ENCODE measurements around the gene RPL13A. TPM values are rescaled to one million over a fixed set of nuclear protein-coding genes. Genes with fewer than 3 reads are reported as not detected.
A peak's percentile ranks its signal among the peaks of the same experiment; 100 is the strongest.

The RPL13A gene
- total RNA-seq, 1 donor from 2014 or later, result 2,820 TPM

GRCh38 chr19:49507803-49508494, 20.5 kb downstream of the RPL13A start:
- ATAC-seq, result no peak

GRCh38 chr19:49512970-49513745, 25.8 kb downstream of the RPL13A start:
- peak; percentile 53 for ATAC-seq

- ATAC-seq, result no peak
Observed at GRCh38 chr19:49513746-49514118, 26.3 kb downstream of the RPL13A start.

DNA sequence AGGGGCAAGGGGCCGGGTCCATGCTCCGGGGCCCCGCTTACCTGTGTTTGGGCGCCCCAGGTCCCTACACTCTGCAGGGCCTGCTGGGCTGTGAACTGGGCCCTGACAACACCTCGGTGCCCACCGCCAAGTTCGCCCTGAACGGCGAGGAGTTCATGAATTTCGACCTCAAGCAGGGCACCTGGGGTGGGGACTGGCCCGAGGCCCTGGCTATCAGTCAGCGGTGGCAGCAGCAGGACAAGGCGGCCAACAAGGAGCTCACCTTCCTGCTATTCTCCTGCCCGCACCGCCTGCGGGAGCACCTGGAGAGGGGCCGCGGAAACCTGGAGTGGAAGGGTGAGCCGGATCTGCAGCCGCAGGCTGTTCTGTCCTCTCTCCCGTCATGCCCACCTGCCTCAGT, 26.7 kb downstream of the RPL13A start:
- ATAC-seq, result no peak

GRCh38 chr19:49515767-49516166, 28.4 kb downstream of the RPL13A start:
- no peak for ATAC-seq

DNA sequence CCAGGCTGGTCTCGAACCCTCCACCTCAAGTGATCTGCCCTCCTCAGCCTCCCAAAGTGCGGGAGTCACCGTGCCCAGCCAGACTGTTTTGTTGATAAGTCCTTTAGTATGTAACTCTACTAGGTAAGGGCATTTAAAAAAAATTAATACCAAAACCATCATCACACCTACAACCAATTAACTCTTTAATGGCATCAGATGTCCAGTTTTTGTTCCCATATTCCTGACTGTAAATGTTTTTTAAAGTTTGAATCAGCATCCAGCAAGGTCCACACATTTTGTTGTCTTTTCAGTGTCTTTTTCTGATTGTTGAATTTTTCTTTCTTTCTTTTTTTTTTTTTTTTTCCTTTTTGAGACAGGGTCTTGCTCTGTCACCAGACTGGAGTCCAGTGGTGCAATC, 30.6 kb downstream of the RPL13A start:
- no peak for ATAC-seq

DNA sequence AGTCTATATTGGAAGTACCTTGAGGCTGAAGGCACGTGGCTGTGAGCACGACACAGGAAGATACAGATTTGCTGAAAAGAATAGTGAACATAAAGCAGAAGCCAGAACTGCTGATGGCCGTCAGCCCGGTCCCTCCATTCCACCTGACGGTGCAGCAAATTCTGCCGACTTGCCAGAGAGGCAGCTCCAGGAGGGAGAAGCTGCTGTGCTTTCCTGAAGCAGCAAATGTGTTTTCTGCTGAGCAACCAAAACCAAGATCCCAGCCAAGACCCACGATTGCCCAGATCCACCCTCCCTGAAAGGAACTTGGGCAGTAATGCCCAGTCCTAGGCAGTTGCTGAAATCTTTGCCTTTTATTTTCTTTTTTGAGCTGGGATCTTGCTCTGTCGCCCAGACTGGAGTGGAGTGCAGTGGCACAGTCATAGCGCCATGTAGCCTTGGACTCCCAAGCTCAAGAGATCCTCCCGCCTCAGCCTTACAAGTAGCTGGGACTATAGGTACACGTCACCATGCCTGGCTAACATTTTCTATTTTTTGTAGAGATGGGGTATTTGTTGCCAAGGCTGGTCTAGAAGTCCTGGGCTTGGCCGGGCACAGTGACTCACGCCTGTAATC, 33.4 kb downstream of the RPL13A start:
- ATAC-seq, result no peak

- ATAC-seq, result no peak
Observed at GRCh38 chr19:49524812-49525455, 37.5 kb downstream of the RPL13A start.

DNA sequence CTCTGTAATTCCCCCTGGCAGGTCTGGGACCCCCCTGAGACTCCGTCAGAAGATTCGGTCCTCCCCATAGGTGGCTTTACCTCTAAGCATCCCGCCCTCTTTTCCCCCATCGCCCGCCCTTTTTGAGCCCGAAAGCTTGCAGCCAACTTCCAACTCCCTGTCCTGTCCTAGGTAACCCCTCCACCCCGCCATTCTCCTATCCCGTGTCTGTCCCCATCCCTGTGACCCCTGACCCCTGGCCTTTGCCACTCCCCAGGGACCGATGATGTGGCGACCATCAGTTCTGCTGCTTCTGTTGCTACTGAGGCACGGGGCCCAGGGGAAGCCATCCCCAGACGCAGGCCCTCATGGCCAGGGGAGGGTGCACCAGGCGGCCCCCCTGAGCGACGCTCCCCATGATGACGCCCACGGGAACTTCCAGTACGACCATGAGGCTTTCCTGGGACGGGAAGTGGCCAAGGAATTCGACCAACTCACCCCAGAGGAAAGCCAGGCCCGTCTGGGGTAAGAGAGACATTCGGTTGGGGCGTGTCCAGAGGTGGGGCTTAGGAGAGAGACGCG, 40.9 kb downstream of the RPL13A start:
- ATAC-seq, result peak; percentile 4

DNA sequence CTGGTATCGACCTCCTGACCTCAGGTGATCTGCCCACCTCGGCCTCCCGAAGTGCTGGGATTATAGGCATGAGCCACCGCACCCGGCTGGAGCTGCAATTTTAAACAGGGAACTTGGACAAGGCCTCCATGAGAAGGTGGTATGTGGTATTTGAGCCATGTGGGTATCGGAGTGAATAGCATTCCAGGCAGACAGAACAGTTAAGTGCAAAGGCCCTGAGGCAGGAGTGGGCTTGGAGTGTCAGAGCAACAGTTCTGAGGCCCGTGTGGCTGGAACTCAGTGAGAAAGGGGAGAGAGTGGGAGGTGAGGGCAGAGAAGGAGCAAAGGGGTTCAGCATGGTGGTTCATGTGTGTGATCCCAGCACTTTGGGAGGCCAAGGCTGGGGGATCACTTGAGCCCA, 43.3 kb downstream of the RPL13A start:
- no peak for ATAC-seq

DNA sequence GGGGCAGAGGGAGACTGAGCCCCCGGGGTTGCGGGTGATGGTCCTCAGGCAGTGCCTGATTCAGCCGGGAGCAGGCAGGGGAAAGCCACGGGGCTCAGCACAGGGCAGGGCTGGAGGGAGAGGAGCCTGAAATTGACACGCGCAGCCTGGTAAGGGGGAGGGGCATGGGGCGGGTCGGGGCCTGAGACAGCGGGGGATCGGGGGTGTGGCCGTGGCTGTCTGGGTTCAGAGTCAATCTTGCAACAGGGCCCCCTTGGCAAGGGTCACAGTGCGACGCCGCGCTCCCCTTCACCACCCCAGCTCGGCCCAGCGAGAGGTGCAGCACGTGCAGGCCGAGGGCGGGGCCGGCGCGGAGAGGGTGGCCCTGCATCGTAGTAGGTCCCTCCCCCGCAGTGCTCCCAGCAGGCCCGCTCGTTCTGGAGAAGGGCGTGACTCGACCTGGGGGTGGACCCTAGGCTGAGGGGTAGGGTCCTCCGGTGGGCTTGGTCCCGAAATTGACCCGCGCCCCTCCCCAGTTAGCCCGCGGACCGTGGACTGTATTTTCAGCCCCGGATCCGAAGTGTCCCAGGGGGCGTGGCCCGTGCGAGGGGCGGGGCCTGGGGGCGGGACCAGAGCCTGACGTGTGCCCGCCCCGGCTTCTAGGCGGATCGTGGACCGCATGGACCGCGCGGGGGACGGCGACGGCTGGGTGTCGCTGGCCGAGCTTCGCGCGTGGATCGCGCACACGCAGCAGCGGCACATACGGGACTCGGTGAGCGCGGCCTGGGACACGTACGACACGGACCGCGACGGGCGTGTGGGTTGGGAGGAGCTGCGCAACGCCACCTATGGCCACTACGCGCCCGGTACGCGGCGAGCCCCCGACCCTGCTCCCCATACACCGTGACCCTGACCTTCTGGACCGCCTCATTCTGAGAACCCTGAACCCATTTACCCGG, 46.4 kb downstream of the RPL13A start:
- ATAC-seq, result peak; percentile 87

DNA sequence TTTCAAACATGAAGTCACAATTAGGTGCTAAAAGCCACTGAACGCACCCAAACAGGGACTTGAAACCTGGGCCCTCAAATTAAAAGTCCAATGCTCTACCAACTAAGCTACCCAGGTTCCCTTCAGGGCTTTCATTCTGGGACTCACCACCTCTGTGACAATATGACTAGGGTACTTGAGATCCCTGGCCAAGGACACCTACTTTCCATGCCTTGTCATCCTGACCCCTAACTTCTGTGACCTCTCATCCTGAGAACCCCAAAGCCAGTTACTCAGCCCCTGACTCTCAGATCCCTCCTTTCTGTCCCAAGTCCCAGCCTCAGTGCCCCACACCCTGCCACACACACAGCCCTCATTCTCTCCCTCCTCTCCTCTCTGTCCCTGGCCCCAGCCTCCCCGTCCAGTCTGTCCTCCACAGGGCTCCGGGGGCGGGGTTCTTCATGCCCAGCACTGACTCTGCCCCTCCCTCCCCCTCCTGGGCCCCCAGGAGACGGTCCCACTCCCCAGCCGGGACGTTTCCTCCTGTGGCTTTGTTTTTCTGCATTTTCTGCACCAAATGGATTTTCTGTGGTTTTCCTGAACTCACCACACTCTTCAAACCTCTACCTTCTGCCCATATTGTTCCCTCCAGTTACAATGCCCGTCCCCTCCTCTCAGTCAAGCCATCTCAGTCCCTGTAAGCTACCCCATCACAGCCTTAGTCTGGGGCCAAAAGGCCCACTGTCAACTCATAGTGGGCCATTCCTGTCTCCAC, 47.4 kb downstream of the RPL13A start:
- no peak for ATAC-seq

GRCh38 chr19:49536921-49537462, 49.6 kb downstream of the RPL13A start:
- no peak for ATAC-seq

DNA sequence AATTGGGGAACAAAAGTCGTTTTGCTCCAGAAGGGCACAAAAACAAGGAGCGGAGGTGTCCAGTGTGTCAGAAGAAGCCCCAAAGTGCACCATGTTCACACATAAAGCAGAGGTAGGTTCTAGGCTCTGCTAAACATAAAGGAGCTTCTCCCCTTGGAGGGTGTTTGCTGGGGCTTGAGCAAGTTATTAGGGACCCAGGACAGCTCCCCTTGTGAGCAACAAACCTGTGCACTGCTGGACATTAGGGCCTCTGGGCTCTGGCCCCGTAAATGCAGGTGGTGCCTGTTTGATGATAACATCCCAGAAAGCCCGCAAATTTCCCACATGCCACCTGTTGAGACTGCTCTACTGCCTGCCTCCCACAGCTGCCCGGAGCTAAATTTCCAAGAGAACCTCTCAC, 51.2 kb downstream of the RPL13A start:
- ATAC-seq, result no peak

- ATAC-seq, result no peak
Observed at GRCh38 chr19:49539192-49539952, 52.0 kb downstream of the RPL13A start.

All from esophagus mucosa (tissue), 1 donor.